HG03196 (cell line): ENCODE data around the gene RNF112.

ENCODE experiments used
- ATAC-seq: cut with Tn5 transposase; IDR thresholded peaks from one replicate; pipeline ENCODE4 v1.9.1; 2021; ENCODE audit not compliant: unreplicated experiment

The RNF112 gene

GRCh38 chr17:19386974-19387920, 23.8 kb upstream of the RNF112 start, which contains the start of gene MFAP4:
TSS of gene MFAP4 (minus strand) at chr17:19387190. CDS start at chr17:19387155, 35 bp downstream.
- ATAC-seq, result no peak

DNA sequence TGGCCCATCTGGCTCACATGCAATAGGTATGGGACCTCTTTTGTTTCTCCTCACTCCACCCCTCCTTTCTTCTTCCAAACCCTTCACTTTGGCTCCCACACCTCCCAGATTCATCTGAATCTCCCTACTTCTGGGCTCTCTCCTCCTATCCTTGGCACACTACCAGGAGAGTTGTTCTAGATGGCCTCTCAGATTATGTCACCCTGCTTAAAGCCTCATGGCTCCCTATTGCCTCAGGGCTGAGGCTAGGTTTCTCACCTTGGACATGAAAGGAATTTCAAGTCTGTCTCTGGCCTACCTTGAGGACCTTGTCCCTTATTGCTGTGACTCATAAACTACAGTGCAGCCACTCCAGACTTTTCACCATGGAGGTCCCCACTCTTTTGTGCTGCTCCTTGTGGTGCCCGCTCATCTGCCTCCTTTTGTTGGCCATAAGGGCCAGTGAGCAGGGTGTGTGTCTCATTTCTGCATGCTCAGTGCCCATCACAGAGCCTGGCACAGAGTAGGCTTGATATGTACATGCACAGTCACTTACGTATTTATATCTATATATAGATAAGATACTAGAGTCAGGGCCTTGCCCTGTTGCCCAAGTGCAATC, 23.0 kb upstream of the RNF112 start:
- no peak for ATAC-seq

DNA sequence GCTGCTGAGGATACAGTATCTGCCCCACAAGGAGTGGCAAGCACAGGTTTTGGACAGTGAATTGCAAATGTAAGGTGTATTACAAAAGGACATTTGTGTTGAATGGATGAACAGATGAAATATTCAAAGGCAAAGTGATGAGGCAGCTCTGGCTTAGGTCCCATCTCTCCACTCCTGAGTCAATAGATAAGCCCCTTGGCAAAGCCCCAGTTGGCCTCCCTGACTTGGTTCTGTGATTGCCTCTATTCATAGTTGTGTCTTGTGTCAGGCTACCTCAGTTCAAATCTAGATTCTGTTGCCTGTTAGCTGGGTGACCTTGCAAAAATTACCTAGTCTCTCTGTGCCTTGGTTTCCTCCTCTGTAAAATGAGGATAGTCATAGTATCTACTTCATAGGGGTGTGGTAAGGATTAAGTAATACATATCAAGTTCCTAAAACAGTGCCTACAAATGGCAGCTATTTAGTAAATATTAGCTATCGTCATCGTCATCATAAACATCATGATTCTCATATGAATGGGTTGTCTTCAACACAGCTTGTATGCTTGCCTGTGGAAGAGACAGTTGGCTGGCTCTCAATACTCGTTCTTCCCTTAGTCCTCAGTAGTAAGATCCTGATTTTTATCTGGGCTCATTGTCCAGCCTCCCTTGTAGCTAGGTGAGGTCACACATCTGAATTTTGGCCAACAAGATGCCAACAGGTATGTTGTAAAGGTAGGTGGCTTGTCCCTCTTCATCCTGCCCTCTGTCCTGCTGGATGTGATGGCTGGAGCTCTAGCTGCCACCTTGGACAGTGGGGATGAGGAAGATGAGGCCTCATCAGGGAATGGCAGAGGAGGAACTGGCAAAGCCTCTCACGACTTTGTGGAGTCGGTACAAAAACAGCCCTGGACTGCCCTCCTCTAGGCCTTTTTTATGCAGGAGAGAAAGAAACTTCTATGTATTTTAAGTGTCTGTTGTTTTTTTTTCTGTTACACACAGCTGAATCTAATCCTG, 21.9 kb upstream of the RNF112 start:
- ATAC-seq, result no peak

GRCh38 chr17:19390951-19391350, 20.1 kb upstream of the RNF112 start:
- ATAC-seq, result no peak

DNA sequence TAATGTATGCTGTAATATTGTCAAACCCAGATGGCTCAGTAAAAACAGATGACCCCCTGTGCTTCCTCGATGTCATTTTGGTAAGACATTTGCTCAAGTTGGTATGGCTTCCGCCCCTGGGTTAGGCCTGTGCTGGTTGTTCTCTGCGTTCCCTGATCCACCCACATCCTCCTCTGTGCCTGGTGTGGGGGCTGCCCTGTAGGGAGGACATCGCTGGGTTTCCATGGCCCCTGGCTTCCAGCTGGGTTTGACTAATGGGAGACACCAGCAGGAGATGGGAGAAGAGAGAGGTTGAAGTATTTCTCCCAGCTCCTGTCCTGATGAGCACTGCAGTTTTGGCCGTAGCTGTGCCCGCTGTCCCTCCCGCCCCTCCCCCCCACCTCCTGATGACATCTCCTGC, 19.6 kb upstream of the RNF112 start:
- no peak for ATAC-seq

GRCh38 chr17:19392303-19392702, 18.7 kb upstream of the RNF112 start:
- ATAC-seq, result no peak

DNA sequence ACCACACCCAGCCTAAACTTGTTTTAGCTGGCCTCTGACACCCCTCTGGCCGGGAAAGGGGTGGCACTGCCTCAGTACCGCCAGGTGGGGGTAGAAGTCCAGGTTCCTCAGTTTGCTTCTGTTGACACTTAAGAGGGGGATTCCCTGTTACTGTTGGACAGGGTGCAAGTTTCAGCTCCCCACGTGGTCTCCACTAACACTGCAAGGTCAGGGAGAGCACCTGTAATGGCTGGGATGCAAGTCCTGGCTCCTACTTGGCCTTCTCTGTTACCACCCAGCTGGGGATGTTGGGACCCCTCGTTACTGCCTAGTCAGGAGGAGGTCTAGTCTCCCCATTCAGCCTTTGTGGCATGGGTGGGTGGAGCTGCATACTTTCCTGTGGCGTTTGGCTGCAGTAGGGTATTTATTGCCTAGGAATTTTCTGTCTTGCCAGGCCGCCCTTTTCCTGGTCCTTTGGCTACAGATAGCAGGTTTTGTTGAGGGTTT, 13.4 kb upstream of the RNF112 start:
- no peak for ATAC-seq

DNA sequence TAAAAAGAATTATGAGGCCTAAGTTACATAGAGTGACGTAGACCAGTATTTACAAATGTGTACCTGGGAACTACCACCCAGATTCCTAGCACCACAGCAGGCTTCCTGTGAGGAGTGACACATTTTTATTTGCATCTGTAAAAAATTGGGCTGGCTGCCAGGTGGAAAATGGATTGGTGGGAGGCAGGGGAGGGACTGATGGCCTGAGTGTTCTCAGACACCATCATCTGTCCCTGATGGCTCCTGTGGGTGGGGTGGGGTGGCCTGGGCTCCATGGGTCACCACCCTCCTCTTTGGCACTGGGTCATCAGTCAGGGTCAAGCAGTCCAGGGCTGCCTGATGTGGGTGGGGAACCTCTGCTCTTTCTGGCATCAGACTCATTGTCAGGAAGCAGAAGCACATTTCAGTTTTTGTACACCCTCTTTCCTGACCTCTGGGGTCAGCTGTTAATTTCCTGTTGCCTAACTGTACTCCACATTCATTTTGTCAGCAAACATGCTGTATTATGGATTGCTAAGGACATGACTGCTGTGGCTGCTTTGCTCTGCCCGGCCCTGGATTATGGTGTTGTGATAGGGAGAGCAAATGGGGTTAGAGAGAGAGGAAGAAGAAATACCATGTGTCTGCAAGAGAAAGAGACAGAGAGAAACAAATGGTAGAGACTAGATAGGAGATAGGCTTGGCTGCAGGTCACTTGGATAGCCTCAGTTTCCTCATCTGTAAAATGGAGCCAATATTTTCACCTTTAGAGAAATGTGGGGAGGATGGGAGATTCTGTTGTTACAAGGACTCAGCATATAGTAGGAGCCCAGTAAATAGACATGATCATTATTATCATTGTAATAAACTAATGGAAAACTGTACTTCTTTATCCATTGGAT, 12.5 kb upstream of the RNF112 start:
- ATAC-seq, result no peak

GRCh38 chr17:19399750-19400450, 11.1 kb upstream of the RNF112 start:
- no peak for ATAC-seq

DNA sequence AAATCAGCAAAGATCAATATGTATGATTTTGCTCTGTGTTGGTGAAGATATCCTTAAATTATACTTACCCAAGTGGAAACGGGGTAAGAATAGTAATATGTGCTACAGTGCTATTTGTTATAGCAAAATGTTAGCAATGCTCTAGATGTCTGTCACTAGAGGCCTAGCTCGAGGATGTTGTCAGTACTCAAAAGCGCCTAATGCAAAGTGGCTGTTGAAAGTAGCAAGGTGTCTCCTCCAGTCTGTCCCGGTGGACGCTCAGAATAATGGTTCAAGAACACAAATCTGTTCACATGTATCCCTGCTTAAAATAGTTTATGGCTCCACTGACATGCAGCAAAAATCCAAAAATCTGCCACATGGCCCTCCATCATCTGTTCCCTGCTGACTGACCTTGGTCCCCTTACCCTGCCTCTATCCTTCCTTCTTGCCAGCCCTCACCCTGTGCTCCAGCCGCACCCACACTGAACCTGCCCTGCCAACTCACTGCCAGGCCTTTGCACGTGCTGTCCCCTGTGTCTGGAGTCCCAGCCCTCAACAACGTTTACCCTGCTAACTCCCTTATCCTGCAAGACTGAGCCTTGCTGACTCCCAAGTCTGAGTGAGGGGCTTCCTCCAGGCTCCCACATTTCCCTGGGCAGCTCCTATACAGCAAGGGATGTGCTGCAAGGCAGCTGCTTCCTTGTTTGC, 9.6 kb upstream of the RNF112 start:
- no peak for ATAC-seq

DNA sequence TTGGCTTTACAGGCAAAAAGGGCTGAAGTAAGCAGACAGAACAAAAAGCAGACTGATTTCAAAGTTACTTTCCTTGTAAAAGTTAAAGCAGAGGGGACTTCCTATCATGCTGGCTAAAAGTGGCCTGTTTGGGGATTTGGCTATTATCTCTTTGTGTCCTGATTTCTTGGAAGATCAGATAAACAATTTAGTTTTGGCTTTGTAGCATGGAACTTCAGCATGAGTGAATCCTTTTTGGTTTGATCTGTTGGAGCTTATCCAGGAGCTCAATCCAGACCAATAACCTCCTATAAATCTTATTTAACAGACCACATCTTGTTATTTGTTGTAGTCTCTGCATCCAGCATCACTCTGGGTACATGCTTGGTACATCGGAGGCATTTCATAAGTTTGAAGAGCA, 8.9 kb upstream of the RNF112 start:
- no peak for ATAC-seq

- ATAC-seq, result no peak
These were observed 8.0 kb upstream of the RNF112 start for GRCh38 chr17:19403021-19403420.

DNA sequence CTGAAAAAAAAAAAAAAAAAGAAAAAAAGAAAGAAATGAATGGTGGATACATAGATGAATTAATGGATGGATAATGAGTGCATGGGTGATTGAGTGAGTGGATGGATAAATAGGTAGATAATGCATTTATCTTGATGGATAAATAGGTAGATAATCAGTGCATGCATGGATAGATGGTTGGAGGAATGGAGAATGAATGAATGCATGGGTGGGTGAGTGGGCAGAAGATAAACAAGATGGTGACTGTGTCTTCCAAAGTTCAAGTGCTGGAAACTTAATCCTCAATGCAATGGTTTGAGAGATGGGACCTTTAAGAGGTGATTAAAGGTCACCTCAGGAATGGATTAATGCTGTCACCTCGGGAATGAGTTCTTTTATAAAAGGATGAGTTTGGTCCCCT, 6.8 kb upstream of the RNF112 start:
- ATAC-seq, result no peak

DNA sequence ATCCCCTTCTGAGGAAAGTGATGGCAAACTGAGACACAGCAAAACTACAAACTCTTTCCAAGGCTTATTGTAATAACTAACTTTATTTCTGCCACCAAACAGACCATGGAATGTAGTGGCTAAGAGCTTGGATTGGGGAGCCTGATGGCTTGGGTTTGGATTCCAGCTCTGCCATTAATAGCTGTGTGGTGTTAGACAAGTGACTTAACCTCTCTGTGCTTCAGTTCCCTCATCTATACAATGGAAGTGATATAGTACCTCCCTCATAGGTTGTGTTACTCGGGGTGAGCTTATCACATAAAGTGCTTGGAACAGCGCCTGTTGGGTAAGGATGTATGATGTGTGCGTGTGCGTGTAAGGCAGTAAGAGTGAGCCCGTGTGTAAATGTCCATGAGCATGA, 5.9 kb upstream of the RNF112 start:
- ATAC-seq, result no peak

DNA sequence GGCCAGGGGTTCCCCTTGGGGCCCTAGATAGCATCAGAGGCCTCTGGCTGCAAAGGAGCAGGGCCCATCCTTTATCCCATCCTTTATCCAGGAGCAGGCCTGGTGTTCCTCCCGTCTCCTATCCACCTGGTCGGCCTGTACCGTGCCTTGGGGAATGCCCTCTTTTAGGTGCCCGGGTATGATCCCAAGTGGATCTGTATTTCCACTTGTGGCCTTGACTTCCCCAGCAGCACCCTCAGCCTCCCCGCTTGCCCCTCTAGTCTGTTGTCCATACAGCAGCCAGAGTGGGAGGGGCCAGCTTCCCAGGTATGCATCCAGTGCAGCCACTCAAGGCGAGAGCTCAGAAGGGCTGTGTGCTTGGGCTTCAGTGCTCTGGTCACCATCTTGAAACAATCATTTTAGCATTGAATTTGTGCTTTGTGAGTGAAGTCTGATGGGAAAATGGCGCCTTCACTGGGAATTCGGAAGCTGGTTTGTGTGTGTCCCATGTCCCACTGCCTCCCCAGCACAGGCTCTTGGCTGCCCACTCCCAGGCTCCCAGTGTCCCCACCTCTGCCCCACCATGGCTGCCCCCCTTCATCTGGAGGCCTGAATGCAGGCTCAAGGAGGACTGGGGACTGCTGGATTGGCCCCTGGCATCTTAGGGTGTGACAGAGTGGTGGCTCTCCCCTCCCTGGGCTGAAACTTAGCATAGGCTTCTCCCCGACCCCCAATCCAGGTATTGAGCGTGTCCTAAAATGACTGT, 3.3 kb upstream of the RNF112 start:
- no peak for ATAC-seq

GRCh38 chr17:19408346-19408710, 2.7 kb upstream of the RNF112 start:
- ATAC-seq, result no peak

GRCh38 chr17:19409066-19409465, 2.0 kb upstream of the RNF112 start:
- ATAC-seq, result no peak

DNA sequence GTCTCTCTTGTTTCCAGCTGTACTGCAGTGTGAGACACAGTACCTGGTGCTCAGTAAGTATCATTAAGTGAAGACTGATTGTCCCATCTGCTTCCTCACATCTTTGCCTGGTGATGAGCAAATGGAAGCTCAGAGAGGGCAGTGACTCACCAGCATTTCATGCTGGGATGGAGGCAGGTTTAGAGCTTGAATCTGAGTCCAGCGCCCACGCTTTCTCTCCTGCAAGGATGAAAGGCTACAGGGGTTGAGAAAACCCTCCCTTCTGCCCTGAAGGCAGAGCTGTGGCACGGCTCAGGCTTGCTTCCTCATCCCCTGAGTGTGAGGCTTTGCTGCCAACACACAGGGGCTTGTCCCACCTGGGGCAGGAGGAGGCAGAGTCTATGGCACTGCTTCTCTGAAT, 1.5 kb upstream of the RNF112 start:
- no peak for ATAC-seq
